ENCODE measurements around the gene PROS1.

- TF ChIP-seq CTCF (optimal IDR thresholded peaks at IDR 0.05 in 1 of 3, IDR thresholded peaks at IDR 0.05 in 1 of 3, conservative IDR thresholded peaks at IDR 0.05 in 1 of 3; ENCODE audit: extremely low read depth in 1 of 3, insufficient read depth in 2 of 3, low read length in 3 of 3): no peak
- no peak for TF ChIP-seq EZH2 (IDR thresholded peaks at IDR 0.05; ENCODE audit: low read length)
Measured at GRCh38 chr3:93983408-93983807, 9.7 kb upstream of the PROS1 start.
